Liver (tissue), 9 donors: ENCODE results near the gene MAPRE3. TPM values are rescaled to one million over a fixed set of nuclear protein-coding genes. Genes with fewer than 3 reads are reported as not detected.

Source experiments
- DNase-seq: peaks from one replicate; pipeline ENCODE4 v3.0.0-alpha.2; 2017; ENCODE audit warnings: low spot score
- H3K27ac ChIP-seq, 2 donors: one replicate each; pipeline ENCODE4 v1.7.0; 2013; ENCODE audit warnings: inconsistent platforms in 2 of 2, low read length in 2 of 2, control low read depth in 1 of 2, low read depth in 1 of 2, mild to moderate bottlenecking in 1 of 2
- H3K27me3 ChIP-seq, 4 donors: one replicate each; pipeline versions ENCODE4 v1.6.1 to v1.7.0; 2013; ENCODE audit warnings: low read length in 3 of 4, inconsistent platforms in 1 of 4, mild to moderate bottlenecking in 1 of 4, moderate library complexity in 1 of 4; ENCODE audit not compliant: control insufficient read depth in 4 of 4, insufficient read depth in 4 of 4
- H3K36me3 ChIP-seq, 4 donors: one replicate each; pipeline versions ENCODE4 v1.6.1 to v1.7.0; 2013; ENCODE audit warnings: low read length in 3 of 4, mild to moderate bottlenecking in 3 of 4, low read depth in 1 of 4, moderate library complexity in 1 of 4; ENCODE audit not compliant: control insufficient read depth in 4 of 4, insufficient read depth in 3 of 4
- H3K4me1 ChIP-seq, 4 donors: one replicate each; pipeline versions ENCODE4 v1.6.1 to v1.7.0; 2013; ENCODE audit warnings: low read length in 3 of 4, mild to moderate bottlenecking in 3 of 4, moderate library complexity in 1 of 4; ENCODE audit not compliant: control insufficient read depth in 4 of 4, insufficient read depth in 4 of 4
- H3K4me3 ChIP-seq, 3 donors: one replicate each; pipeline versions ENCODE4 v1.6.1 to v1.7.0; 2013; ENCODE audit warnings: low read length in 3 of 3, control low read depth in 1 of 3, low read depth in 1 of 3, mild to moderate bottlenecking in 1 of 3
- H3K9ac ChIP-seq, 2 donors: one replicate each; pipeline ENCODE4 v1.7.0; 2013; ENCODE audit warnings: low read length in 2 of 2, mild to moderate bottlenecking in 2 of 2, moderate library complexity in 2 of 2, control low read depth in 1 of 2, low read depth in 1 of 2
- H3K9me3 ChIP-seq, 4 donors: one replicate each; pipeline versions ENCODE4 v1.6.1 to v1.7.0; 2013; ENCODE audit warnings: low read length in 3 of 4; ENCODE audit not compliant: control insufficient read depth in 4 of 4
- EGR1 ChIP-seq, 2 donors: IDR thresholded peaks; 2 replicates each; pipeline ENCODE4 v1.6.1; 2016 to 2018; ENCODE audit warnings: antibody characterized with exemption in 2 of 2, low read depth in 2 of 2
- FOXA1 ChIP-seq: IDR thresholded peaks from 2 replicates; pipeline ENCODE4 v1.6.1; 2016; ENCODE audit warnings: antibody characterized with exemption
- FOXA2 ChIP-seq: IDR thresholded peaks from 2 replicates; pipeline ENCODE4 v1.6.1; 2016; ENCODE audit warnings: antibody characterized with exemption
- GABPA ChIP-seq, 2 donors: IDR thresholded peaks in 1 of 2; conservative IDR thresholded peaks in 1 of 2; 2 replicates each; pipeline ENCODE4 v1.6.1; 2016; ENCODE audit warnings: antibody characterized with exemption in 2 of 2, mild to moderate bottlenecking in 1 of 2, moderate library complexity in 1 of 2
- HNF4A ChIP-seq, 2 donors: conservative IDR thresholded peaks; 2 replicates each; pipeline ENCODE4 v1.6.1; 2016; ENCODE audit warnings: antibody characterized with exemption in 2 of 2, mild to moderate bottlenecking in 2 of 2
- HNF4G ChIP-seq: IDR thresholded peaks from 2 replicates; pipeline ENCODE4 v1.6.1; 2016; ENCODE audit warnings: antibody characterized with exemption
- NR2F2 ChIP-seq: IDR thresholded peaks from 2 replicates; pipeline ENCODE4 v1.6.1; 2016; ENCODE audit warnings: antibody characterized with exemption
- RAD21 ChIP-seq, 2 donors: IDR thresholded peaks; 2 replicates each; pipeline ENCODE4 v1.6.1; 2016; ENCODE audit warnings: antibody characterized with exemption in 2 of 2, mild to moderate bottlenecking in 2 of 2
- RXRA ChIP-seq, 2 donors: IDR thresholded peaks; 2 replicates each; pipeline ENCODE4 v1.6.1; 2017 to 2018; ENCODE audit warnings: antibody characterized with exemption in 2 of 2, mild to moderate bottlenecking in 1 of 2
- TAF1 ChIP-seq: conservative IDR thresholded peaks from 2 replicates; pipeline ENCODE4 v1.6.1; 2016; ENCODE audit warnings: antibody characterized with exemption, mild to moderate bottlenecking
- WGBS: extraction: QIAGEN DNeasy Blood & Tissue Kit; methylation state at CpG from one replicate; pipeline ENCODE4 v1.1.7; 2013; 5-methylcytosine and 5-hydroxymethylcytosine counted together
- polyA plus RNA-seq, 2 donors: library from polyadenylated mRNA; stranded (reverse) in 1 of 2; unstranded in 1 of 2; fragments of 200-250 nt in 1 of 2; fragments of >200 nt in 1 of 2; fragmentation: Nextera tagmentation in 1 of 2; extraction: Ambion mirVana in 1 of 2; gene quantifications; one replicate each; pipeline versions ENCODE4 v1.2.1 to v1.2.3, GENCODE V29; 2013 to 2015
- total RNA-seq, 2 donors: library from RNA; depleted of rRNA; stranded (reverse); fragments of >200 nt; gene quantifications; one replicate each; pipeline ENCODE4 v1.2.3, GENCODE V29; 2014
- TF ChIP-seq, protein P1 (sequence below): IDR thresholded peaks from 2 replicates; pipeline ENCODE4 v1.6.1; 2016; ENCODE audit warnings: antibody characterized with exemption
- TF ChIP-seq, protein P2 (sequence below): fragments of 150-350 bp; IDR thresholded peaks from 2 replicates; pipeline ENCODE4 v1.5.1; 2017; ENCODE audit warnings: improper control_type of control experiment, low read depth, low read length; ENCODE audit not compliant: missing input control
- TF ChIP-seq, protein P3 (sequence below): IDR thresholded peaks from 2 replicates; pipeline ENCODE4 v1.6.1; 2016; ENCODE audit warnings: antibody characterized with exemption, mild to moderate bottlenecking
- TF ChIP-seq, protein P4 (sequence below): IDR thresholded peaks from 2 replicates; pipeline ENCODE4 v1.6.1; 2016; ENCODE audit warnings: antibody characterized with exemption
- donor health status: healthy.
- donor health status: healthy.
- donor health status: healthy.
- donor health status: healthy.
- donor health status: healthy.

The MAPRE3 gene
- total and polyA plus RNA-seq, 4 donors = 1.0 to 15.8 (median 9.8) TPM

DNA sequence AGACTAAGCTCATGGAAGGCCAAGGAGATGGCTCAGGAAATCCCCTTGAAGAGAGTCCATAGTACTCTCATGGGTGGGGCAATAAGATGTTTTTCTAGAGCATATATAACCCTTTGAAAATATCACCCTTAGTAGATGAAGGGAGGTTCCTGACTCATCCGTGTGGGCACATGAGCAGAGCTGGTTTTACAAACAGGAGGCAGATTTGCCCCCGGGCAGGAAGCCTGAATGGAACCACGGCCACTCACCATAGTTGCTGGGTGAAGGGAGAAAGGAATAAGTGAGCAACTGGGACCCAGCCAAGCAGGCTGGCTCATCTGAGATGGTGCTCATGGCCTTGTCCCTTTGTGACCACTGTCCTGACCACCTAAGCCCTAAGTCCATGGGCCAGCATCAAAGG, 29.0 kb upstream of the MAPRE3 start:
- TF ChIP-seq FOXA2 = no peak
- TF ChIP-seq EGR1 (IDR thresholded peaks at IDR 0.05; ENCODE audit: low read depth in 2 of 2) = no peak
- TF ChIP-seq, protein P1, sequence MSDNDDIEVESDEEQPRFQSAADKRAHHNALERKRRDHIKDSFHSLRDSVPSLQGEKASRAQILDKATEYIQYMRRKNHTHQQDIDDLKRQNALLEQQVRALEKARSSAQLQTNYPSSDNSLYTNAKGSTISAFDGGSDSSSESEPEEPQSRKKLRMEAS = no peak
- TF ChIP-seq HNF4G = no peak
- TF ChIP-seq, protein P2, sequence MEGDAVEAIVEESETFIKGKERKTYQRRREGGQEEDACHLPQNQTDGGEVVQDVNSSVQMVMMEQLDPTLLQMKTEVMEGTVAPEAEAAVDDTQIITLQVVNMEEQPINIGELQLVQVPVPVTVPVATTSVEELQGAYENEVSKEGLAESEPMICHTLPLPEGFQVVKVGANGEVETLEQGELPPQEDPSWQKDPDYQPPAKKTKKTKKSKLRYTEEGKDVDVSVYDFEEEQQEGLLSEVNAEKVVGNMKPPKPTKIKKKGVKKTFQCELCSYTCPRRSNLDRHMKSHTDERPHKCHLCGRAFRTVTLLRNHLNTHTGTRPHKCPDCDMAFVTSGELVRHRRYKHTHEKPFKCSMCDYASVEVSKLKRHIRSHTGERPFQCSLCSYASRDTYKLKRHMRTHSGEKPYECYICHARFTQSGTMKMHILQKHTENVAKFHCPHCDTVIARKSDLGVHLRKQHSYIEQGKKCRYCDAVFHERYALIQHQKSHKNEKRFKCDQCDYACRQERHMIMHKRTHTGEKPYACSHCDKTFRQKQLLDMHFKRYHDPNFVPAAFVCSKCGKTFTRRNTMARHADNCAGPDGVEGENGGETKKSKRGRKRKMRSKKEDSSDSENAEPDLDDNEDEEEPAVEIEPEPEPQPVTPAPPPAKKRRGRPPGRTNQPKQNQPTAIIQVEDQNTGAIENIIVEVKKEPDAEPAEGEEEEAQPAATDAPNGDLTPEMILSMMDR = no peak
- no peak for TF ChIP-seq TAF1
- TF ChIP-seq, protein P3, sequence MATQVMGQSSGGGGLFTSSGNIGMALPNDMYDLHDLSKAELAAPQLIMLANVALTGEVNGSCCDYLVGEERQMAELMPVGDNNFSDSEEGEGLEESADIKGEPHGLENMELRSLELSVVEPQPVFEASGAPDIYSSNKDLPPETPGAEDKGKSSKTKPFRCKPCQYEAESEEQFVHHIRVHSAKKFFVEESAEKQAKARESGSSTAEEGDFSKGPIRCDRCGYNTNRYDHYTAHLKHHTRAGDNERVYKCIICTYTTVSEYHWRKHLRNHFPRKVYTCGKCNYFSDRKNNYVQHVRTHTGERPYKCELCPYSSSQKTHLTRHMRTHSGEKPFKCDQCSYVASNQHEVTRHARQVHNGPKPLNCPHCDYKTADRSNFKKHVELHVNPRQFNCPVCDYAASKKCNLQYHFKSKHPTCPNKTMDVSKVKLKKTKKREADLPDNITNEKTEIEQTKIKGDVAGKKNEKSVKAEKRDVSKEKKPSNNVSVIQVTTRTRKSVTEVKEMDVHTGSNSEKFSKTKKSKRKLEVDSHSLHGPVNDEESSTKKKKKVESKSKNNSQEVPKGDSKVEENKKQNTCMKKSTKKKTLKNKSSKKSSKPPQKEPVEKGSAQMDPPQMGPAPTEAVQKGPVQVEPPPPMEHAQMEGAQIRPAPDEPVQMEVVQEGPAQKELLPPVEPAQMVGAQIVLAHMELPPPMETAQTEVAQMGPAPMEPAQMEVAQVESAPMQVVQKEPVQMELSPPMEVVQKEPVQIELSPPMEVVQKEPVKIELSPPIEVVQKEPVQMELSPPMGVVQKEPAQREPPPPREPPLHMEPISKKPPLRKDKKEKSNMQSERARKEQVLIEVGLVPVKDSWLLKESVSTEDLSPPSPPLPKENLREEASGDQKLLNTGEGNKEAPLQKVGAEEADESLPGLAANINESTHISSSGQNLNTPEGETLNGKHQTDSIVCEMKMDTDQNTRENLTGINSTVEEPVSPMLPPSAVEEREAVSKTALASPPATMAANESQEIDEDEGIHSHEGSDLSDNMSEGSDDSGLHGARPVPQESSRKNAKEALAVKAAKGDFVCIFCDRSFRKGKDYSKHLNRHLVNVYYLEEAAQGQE = no peak
- TF ChIP-seq GABPA (IDR thresholded peaks at IDR 0.05 in 1 of 2, conservative IDR thresholded peaks at IDR 0.05 in 1 of 2) = no peak
- TF ChIP-seq FOXA1 = no peak
- TF ChIP-seq NR2F2 = no peak
- TF ChIP-seq RXRA (IDR thresholded peaks at IDR 0.05) = no peak
- no peak for TF ChIP-seq RAD21 (IDR thresholded peaks at IDR 0.05)
- TF ChIP-seq, protein P4, sequence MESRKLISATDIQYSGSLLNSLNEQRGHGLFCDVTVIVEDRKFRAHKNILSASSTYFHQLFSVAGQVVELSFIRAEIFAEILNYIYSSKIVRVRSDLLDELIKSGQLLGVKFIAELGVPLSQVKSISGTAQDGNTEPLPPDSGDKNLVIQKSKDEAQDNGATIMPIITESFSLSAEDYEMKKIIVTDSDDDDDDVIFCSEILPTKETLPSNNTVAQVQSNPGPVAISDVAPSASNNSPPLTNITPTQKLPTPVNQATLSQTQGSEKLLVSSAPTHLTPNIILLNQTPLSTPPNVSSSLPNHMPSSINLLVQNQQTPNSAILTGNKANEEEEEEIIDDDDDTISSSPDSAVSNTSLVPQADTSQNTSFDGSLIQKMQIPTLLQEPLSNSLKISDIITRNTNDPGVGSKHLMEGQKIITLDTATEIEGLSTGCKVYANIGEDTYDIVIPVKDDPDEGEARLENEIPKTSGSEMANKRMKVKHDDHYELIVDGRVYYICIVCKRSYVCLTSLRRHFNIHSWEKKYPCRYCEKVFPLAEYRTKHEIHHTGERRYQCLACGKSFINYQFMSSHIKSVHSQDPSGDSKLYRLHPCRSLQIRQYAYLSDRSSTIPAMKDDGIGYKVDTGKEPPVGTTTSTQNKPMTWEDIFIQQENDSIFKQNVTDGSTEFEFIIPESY = no peak
- Histone ChIP-seq H3K9me3 (no peaks in the 10 kb centered on the region), H3K36me3 (no peaks in the 10 kb centered on the region), H3K4me1 (no peaks in the 10 kb centered on the region), H3K27me3 (no peaks in the 10 kb centered on the region), H3K4me3 (no peak overlapping the region), H3K27ac (no peak overlapping the region), H3K9ac (no peak overlapping the region)
- WGBS = 90% methylated on average over 3 of the region's 3 CpGs
- DNase-seq = no peak

DNA sequence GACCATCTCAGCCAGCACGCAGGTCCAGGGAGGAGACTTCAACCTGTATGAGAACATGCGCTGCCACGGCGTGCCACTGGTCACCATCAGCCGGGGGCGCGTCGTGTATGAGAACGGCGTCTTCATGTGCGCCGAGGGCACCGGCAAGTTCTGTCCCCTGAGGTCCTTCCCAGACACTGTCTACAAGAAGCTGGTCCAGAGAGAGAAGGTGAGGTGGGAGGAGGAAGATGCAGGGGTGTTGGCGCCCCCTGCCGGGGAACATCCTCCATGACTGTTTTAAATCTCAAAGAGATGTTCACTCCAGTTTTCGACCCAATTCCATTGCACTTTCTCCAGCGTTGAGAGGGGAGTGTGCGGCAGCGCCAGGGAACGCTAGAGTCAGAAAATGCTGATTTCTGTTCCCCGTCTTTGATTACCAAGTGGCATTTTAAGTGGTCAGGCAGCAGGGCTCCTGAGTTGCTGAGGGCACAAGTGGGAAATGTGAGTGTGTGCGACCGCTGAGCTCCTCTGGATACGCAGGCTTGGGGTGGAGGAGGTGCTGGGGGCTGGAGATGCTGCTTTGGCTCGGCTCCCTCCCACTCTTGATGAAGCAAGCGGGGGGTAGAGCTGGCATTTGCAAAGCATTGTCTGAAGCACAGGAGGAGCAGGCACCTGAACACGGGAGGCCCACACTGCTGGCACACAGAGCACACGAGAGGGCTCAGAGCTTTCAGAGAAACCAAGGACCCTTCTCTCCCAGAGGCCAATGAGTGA, 27.7 kb upstream of the MAPRE3 start:
- H3K9me3 ChIP-seq = no peaks in the 10 kb centered on the region
- no peaks in the 10 kb centered on the region for H3K4me1 ChIP-seq
- TF ChIP-seq EGR1 (IDR thresholded peaks at IDR 0.05; ENCODE audit: low read depth in 2 of 2) (no peak), HNF4A (conservative IDR thresholded peaks at IDR 0.05) (no peak), RXRA (IDR thresholded peaks at IDR 0.05) (no peak), RAD21 (IDR thresholded peaks at IDR 0.05) (peak; percentile 82 to 85), GABPA (IDR thresholded peaks at IDR 0.05 in 1 of 2, conservative IDR thresholded peaks at IDR 0.05 in 1 of 2) (no peak)
- TF ChIP-seq, protein P2 = peak; percentile 74
- TF ChIP-seq, protein P3 = no peak
- WGBS = 26% methylated on average over 28 of the region's 28 CpGs
- no peak overlapping the region for H3K9ac ChIP-seq
- no peak overlapping the region for H3K27ac ChIP-seq
- peak; percentile 75 for DNase-seq
- no peaks in the 10 kb centered on the region for H3K27me3 ChIP-seq
- no peak overlapping the region for H3K4me3 ChIP-seq
- H3K36me3 ChIP-seq = no peaks in the 10 kb centered on the region
